ENCODE measurements around the gene TUT4.

- TF ChIP-seq EZH2 (IDR thresholded peaks at IDR 0.05; ENCODE audit: insufficient read depth, poor library complexity, severe bottlenecking): no peak
- no peak for TF ChIP-seq EZH2phosphoT487 (IDR thresholded peaks at IDR 0.05; ENCODE audit: insufficient read depth, low read depth)
These were observed 70.4 kb downstream of the TUT4 start for GRCh38 chr1:52482326-52483004.
